ACC112 (cell line): ENCODE data around the gene ELL3.

Experiments
- H2AFZ ChIP-seq: fragments of 200-600 bp; sonication (generic); one replicate; pipeline ENCODE4 v1.6.0; 2017; ENCODE audit warnings: antibody characterized with exemption, low read length; ENCODE audit not compliant: unreplicated experiment
- H3K27ac ChIP-seq: fragments of 200-600 bp; sonication (generic); 2 replicates; pipeline ENCODE4 v1.5.1; 2014; ENCODE audit warnings: low read depth, mild to moderate bottlenecking, antibody characterized with exemption, low read length, moderate library complexity
- H3K27me3 ChIP-seq: fragments of 200-600 bp; sonication (generic); 2 replicates; pipeline ENCODE4 v1.6.1; 2014; ENCODE audit warnings: mild to moderate bottlenecking, antibody characterized with exemption, low read length, moderate library complexity, mixed read lengths; ENCODE audit not compliant: insufficient read depth
- H3K36me3 ChIP-seq: fragments of 200-600 bp; sonication (generic); 2 replicates; pipeline ENCODE4 v1.6.1; 2016; ENCODE audit warnings: mild to moderate bottlenecking, antibody characterized with exemption, low read length, moderate library complexity, mixed read lengths; ENCODE audit not compliant: insufficient read depth
- H3K4me1 ChIP-seq: fragments of 200-600 bp; sonication (generic); one replicate; pipeline ENCODE4 v1.6.1; 2016; ENCODE audit warnings: low read length, mixed read lengths; ENCODE audit not compliant: insufficient read depth, unreplicated experiment, control insufficient read depth
- H3K4me3 ChIP-seq: fragments of 200-600 bp; sonication (generic); 2 replicates; pipeline ENCODE4 v1.5.1; 2014; ENCODE audit warnings: mild to moderate bottlenecking, low read depth, low read length
- H3K79me2 ChIP-seq: fragments of 200-600 bp; sonication (generic); one replicate; pipeline ENCODE4 v1.6.0; 2016; ENCODE audit warnings: low read length; ENCODE audit not compliant: control insufficient read depth, unreplicated experiment, insufficient read depth

ELL3 gene

GRCh38 chr15:43800286-43801141 is 23.7 kb upstream of the ELL3 start, which contains the start of gene HYPK:
TSS of gene HYPK (plus strand) at chr15:43800599. CDS start at chr15:43800623, 24 bp downstream.
- H3K79me2 ChIP-seq, result peaks cover 18% of the 10 kb centered on the region
- H3K4me1 ChIP-seq, result peaks cover 13% of the 10 kb centered on the region
- H3K27me3 ChIP-seq, result no peaks in the 10 kb centered on the region
- H3K36me3 ChIP-seq, result peaks cover 40% of the 10 kb centered on the region
- peak within 1 kb of the TSS; percentile 50 for H3K27ac ChIP-seq
- H3K4me3 ChIP-seq, result peak within 1 kb of the TSS; percentile 87
- peak within 1 kb of the TSS; percentile 35 for H2AFZ ChIP-seq

- H3K4me3 ChIP-seq, result peak within 1 kb of the TSS; percentile 87
These were observed 23.1 kb upstream of the ELL3 start, which contains the start of gene SERINC4 for GRCh38 chr15:43799945-43800285. TSS of gene SERINC4 (minus strand) at chr15:43800220. CDS start at chr15:43799986, 234 bp downstream.

GRCh38 chr15:43799209-43799944 is 22.6 kb upstream of the ELL3 start:
- Histone ChIP-seq H3K27ac (no peak overlapping the region), H3K4me3 (no peak overlapping the region), H3K36me3 (peaks cover 43% of the 10 kb centered on the region), H2AFZ (no peak overlapping the region), H3K79me2 (peaks cover 30% of the 10 kb centered on the region), H3K4me1 (peaks cover 23% of the 10 kb centered on the region), H3K27me3 (no peaks in the 10 kb centered on the region)

More at GRCh38 chr15:43799945-43800285, 23.1 kb upstream of the ELL3 start, which contains the start of gene SERINC4:
- peaks cover 18% of the 10 kb centered on the region for H3K4me1 ChIP-seq
- peaks cover 44% of the 10 kb centered on the region for H3K36me3 ChIP-seq
- peak within 1 kb of the TSS; percentile 50 for H3K27ac ChIP-seq
- H2AFZ ChIP-seq, result peak within 1 kb of the TSS; percentile 35
- no peaks in the 10 kb centered on the region for H3K27me3 ChIP-seq
- H3K79me2 ChIP-seq, result peaks cover 24% of the 10 kb centered on the region

GRCh38 chr15:43796566-43796965 is 19.8 kb upstream of the ELL3 start:
- peaks cover 47% of the 10 kb centered on the region for H3K79me2 ChIP-seq
- H3K27ac ChIP-seq, result no peak overlapping the region
- no peaks in the 10 kb centered on the region for H3K27me3 ChIP-seq
- H3K36me3 ChIP-seq, result peaks cover 34% of the 10 kb centered on the region
- H3K4me1 ChIP-seq, result peaks cover 33% of the 10 kb centered on the region
- H3K4me3 ChIP-seq, result no peak overlapping the region
- H2AFZ ChIP-seq, result no peak overlapping the region

GRCh38 chr15:43795997-43796396 is 19.2 kb upstream of the ELL3 start:
- peaks cover 41% of the 10 kb centered on the region for H3K79me2 ChIP-seq
- peaks cover 32% of the 10 kb centered on the region for H3K36me3 ChIP-seq
- no peak overlapping the region for H3K27ac ChIP-seq
- no peak overlapping the region for H2AFZ ChIP-seq
- H3K27me3 ChIP-seq, result no peaks in the 10 kb centered on the region
- H3K4me3 ChIP-seq, result no peak overlapping the region
- H3K4me1 ChIP-seq, result peaks cover 32% of the 10 kb centered on the region

GRCh38 chr15:43795197-43795596 is 18.4 kb upstream of the ELL3 start:
- H3K4me3 ChIP-seq, result peak overlapping the region; percentile 99
- H3K79me2 ChIP-seq, result peaks cover 36% of the 10 kb centered on the region
- H3K4me1 ChIP-seq, result peaks cover 32% of the 10 kb centered on the region
- H3K27me3 ChIP-seq, result no peaks in the 10 kb centered on the region
- peaks cover 32% of the 10 kb centered on the region for H3K36me3 ChIP-seq
- peak overlapping the region; percentile 32; the same call in 1 of the 2 replicates for H3K27ac ChIP-seq
- H2AFZ ChIP-seq, result no peak overlapping the region

GRCh38 chr15:43794269-43795037 is 17.7 kb upstream of the ELL3 start:
- no peak overlapping the region for H2AFZ ChIP-seq
- peak overlapping the region; percentile 32 for H3K27ac ChIP-seq
- H3K79me2 ChIP-seq, result peaks cover 36% of the 10 kb centered on the region
- peaks cover 32% of the 10 kb centered on the region for H3K4me1 ChIP-seq
- no peaks in the 10 kb centered on the region for H3K27me3 ChIP-seq
- peak overlapping the region; percentile 99 for H3K4me3 ChIP-seq
- peaks cover 32% of the 10 kb centered on the region for H3K36me3 ChIP-seq

- H3K4me1 ChIP-seq, result peaks cover 32% of the 10 kb centered on the region
- H3K27ac ChIP-seq, result peak overlapping the region; percentile 89
- H3K36me3 ChIP-seq, result peaks cover 32% of the 10 kb centered on the region
These were observed 16.9 kb upstream of the ELL3 start for GRCh38 chr15:43793647-43794046.

GRCh38 chr15:43792761-43793476 is 16.2 kb upstream of the ELL3 start:
- Histone ChIP-seq H3K4me1 (peaks cover 28% of the 10 kb centered on the region), H3K4me3 (peak overlapping the region; percentile 99), H3K79me2 (peaks cover 36% of the 10 kb centered on the region), H3K27ac (peak overlapping the region; percentile 89), H3K36me3 (peaks cover 32% of the 10 kb centered on the region), H3K27me3 (no peaks in the 10 kb centered on the region), H2AFZ (no peak overlapping the region)

More at GRCh38 chr15:43793647-43794046, 16.9 kb upstream of the ELL3 start:
- Histone ChIP-seq H2AFZ (no peak overlapping the region), H3K4me3 (peak overlapping the region; percentile 99), H3K27me3 (no peaks in the 10 kb centered on the region), H3K79me2 (peaks cover 36% of the 10 kb centered on the region)
